D341Med (cell line): Measurements from ENCODE around the gene GATC.

ENCODE experiments used
- DNase-seq: peaks from one replicate; pipeline ENCODE4 v3.0.0; 2012; ENCODE audit warnings: low spot score

The GATC gene, protein sequence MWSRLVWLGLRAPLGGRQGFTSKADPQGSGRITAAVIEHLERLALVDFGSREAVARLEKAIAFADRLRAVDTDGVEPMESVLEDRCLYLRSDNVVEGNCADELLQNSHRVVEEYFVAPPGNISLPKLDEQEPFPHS

DNA sequence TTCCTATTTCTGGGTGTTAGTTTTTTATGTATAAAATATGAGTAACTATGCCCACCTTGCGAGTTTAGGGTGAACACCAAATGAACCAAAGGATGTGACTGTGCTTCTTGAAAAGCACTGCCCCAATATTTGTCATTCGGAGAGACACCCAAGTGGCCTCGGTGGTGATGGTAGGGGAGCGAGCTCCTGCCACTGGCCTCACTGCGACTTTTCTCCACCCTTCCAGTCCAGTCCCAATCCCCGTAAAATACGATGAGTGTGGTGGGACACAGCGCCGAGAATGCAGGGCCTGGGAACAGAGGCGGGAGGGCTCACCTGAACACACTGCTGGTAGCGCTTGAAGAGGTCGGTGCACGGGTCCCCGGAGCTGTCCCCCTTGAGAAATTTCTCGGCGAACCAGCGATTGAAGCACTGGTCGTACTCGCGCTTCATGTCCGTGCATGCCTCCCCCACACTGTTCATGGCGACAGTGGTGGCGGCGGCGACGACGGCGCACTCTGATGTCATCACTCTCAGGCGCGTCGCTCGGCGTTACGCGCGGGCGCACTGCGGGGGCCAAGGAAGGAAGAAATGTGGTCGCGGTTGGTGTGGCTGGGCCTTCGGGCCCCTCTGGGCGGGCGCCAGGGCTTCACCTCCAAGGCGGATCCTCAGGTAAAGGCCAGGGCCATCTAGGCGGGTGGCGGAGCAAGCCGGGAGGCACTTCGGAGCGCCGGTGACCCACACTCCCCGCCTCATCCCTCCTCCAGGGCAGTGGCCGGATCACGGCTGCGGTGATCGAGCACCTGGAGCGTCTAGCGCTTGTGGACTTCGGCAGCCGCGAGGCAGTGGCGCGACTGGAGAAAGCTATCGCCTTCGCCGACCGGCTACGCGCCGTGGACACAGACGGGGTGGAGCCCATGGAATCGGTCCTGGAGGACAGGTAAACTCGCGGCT lies at the start of gene GATC, which contains the start of gene TRIAP1:
Gene GATC, plus strand, starts transcription at position 534 of the 933 bp plus-strand sequence. Its CDS starts 37 bp downstream, at position 571.
Gene TRIAP1, minus strand, starts transcription at position 474 of the 933 bp plus-strand sequence. Its CDS starts 12 bp downstream, at position 462.
- peak; percentile 94 for DNase-seq

DNA sequence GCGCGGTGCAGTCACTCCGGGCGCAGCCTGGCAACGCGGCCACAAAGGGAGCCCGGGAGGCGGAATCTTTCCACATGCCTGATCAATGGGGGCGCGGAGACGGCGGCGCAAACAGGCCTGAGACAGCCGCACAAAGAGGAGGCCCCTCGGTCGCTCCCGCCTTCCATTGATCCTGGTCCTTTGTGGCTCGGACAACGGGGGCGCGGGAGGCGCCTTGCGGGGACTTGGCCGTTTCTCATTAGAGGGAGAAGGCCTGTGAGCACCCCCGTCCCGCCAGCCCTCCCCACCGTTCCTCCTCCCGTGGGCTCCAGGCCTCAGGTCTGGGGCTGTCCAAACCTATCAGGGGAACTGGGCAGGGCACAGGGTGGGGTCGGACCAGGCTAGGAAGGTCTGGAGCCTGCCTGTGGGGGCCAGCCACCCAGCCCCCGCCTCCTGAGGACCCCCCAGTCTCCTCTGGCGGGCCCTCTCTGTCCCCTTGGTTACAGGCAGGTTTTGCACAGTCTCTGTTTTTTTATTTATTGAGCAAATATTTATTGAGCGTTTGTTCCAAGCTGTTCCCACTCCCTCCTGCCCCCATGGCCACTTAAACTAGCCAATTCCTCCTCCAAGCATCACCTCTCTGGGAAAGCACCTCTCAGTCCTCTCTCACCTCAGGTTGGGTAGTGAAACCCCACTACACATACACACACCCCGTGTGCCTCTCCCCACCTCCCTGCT lies 48.3 kb upstream of the GATC start:
- DNase-seq, result no peak

DNA sequence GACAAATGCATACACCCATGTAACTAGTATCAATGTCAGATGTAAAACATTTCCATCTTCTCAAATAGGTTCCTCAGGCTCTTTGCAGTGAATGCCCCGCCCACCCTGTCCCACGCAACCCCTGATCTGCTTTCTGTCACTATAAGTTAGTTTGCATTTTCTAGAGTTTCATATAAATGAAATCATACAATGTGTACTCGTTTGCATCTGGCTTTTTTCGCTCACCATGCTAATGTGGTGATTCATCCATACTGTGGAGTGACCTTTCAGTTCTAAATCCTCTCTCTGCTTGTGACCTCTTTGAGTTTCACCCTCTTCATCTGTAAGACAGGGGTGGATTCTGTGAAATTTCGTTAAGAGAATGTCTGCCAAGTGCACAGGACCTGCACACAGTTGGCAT lies 46.7 kb upstream of the GATC start:
- DNase-seq, result no peak

DNA sequence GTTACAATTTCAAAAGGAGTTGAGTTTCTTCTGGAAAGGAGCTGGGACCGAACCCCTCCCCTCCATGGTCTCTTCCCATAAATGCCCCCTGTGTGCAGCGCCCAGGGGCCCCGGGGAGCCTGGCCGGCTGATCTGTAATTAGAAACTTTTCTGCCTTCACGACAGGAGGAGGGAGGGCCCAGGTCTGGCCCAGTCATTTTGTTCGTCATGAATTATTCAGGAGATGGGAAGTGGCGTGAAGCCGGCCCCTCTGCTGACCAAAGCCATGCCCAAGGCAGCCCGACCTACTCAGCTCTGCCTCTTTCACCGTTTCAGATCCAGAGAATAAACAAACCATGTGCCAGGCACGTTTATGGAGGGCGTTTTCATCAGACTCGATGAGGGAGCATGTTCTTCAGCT lies 44.0 kb upstream of the GATC start:
- no peak for DNase-seq

DNA sequence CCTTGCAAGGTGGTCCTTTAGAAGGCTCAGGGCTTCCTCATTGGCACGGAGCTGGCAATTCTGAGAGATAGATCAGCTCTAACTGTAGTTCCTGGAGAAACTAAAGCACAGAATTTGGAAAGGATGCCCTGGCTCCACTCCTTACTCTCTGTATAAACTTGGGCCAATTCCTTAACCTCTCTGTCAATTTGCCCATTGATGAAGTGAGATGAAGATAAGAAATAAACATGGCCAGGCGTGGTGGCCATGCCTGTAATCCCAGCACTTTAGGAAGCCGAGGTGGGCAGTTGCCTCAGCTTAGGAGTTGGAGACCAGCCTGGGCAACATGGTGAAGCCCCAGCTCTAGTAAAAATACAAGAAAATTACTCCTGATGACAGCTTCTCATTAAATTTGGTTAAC lies 42.4 kb upstream of the GATC start:
- DNase-seq, result no peak

DNA sequence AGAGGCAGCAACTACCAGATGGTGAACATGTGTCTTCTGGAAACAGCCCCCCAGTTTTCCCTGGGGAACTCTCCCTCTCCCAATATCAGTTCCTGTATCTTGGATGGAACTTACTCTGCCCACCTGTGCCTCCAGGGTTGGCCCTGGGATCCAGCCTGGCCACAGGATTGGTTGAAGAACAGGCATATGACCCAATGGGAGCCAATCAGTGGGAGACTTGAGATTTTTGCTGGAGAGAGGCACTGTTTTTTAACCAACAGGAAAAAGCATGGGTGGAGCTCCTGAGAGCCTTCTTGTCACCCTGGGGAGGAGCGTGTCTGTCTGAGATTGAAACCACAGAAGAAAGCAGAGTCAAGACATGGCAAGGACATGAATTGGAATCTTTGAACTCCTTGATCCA lies 42.0 kb upstream of the GATC start:
- DNase-seq, result no peak

DNA sequence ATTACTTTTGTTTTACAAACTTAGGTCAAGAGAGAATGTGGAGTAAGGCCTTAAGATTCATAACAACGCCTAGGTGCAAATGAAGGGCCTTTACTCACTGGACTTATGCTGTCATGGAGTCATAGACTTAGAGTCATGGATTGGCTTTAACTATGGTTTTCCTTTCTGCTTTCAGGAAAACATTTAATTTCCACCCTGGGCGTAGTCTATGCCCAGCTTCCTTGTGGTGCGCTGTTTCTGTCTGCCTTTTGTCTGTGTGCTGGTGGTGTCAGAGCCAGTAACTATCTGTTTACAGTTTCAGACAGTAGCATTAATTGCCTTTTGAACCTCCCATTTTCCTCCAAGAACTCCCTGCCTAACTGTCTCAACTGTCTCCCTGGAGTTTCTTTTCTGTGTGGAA lies 40.2 kb upstream of the GATC start:
- DNase-seq, result no peak

DNA sequence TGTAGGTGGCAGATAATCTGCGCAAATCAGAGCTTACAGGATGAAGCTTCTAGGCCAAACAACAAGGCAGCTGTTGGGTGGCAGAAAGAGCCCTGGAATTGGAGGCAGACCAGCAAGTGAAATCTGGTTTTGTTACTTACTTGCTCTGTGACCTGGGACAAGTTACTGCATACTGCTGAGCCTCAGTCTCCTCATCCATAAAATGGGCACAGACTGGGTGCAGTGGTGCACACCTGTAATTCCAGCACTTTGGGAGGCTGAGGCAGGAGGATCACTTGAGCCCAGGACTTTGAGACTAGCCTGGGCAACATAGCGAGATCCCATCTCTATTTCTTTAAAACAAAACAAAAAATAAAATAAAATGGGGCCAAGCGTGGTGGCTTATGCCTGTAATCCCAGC lies 39.7 kb upstream of the GATC start:
- DNase-seq, result no peak

DNA sequence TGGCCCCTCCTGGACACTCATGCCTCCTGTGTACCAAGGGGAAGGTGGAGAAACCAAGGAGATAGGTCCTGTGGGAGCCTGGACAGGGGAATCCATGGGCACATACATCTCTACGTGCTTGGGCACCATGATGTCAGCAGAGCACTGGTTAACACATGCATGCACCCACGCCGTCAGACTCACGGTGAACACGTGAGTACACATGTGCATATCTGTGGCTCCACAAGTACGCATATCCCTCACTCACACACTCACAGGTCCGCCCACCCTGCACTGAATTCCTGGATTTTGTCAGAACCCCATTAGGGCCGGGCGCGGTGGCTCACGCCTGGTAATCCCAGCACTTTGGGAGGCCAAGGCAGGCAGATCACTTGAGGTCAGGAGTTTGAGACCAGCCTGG lies 37.5 kb upstream of the GATC start:
- DNase-seq, result no peak

DNA sequence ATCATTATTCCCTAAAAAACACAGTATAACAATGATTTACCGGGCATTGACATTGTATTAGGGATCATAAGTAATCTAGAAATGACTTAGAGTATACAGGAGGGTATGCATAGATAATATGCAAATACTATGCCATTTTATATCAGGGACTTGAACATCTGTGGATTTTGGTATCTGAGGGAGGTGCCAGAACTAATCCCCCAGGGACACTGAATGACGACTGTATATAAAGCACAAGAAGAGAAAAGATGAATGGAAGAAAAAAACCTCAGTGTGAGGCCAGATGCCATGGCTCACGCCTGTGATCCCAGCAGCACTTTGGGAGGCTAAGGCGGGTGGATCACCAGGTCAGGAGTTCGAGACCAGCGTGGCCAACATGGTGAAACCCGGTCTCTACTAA lies 33.8 kb upstream of the GATC start:
- DNase-seq, result no peak

DNA sequence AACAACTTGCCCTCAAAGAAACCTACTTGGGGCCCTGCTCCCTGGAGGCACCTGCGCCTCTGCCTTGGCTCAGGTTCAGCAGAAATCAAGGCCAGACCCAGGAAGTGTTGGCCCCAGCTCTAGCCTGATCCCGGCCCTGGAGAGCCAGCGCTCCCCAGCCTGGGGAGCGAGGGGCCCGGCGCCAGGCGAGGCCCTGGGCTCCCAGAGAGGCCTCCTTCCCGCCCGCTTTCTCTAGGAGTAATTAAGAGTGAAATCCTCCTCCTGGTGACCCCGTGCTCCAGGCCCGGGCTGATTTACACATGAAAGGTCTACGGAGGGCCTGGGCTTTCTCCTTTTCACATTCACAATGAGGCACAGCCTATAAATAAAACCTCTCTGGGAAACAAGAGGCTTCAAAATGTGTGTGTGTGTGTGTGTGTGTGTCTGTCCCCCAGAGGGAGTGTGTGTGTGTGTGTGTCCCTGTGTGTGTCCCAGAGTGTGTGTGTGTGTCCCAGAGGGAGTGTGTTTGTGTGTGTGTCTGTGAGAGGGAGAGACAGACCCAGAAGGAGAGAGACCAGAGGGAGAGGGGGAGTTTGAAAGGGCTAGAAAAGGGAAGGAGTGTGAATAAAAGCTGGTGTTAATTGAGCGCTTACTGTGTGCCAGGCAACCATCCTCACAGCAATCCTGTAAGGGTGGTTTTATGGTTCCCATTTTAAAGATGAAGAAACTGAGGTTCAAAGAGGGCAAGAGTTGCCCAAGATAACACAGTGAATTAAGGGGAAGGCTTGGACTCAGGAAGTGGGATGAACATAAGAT lies 32.1 kb upstream of the GATC start:
- no peak for DNase-seq

DNA sequence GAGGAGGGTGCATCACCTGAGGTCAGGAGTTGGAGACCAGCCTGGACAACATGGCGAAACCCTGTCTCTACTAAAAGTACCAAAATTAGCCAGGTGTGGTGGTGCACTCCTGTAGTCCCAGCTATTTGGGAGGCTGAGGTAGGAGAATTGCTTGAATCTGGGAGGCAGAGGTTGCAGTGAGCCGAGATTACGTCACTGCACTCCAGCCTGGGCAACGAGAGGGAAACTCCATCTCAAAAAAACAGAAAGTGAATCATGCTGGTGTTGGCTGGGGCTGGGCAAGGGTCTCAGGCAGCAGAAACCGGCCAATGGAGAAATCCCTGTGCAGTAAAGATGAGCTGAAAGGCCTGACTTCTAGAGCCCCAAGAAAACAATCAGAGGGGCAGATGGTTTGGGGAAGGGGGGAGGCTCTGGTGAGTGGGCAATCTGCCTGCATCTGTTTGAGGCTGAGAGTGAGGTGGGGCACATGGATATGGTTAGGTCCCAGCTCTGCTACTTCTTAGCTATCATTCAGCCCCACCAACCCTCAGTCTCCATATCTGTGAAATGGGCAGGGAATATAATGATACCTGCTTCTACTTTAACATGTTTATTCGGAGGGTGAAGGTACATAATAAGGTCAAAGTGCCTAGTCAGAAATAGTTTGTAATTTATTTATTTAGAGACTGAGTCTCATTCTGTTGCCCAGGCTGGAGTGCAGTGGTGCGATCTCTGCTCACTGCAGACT lies 29.6 kb upstream of the GATC start:
- no peak for DNase-seq

DNA sequence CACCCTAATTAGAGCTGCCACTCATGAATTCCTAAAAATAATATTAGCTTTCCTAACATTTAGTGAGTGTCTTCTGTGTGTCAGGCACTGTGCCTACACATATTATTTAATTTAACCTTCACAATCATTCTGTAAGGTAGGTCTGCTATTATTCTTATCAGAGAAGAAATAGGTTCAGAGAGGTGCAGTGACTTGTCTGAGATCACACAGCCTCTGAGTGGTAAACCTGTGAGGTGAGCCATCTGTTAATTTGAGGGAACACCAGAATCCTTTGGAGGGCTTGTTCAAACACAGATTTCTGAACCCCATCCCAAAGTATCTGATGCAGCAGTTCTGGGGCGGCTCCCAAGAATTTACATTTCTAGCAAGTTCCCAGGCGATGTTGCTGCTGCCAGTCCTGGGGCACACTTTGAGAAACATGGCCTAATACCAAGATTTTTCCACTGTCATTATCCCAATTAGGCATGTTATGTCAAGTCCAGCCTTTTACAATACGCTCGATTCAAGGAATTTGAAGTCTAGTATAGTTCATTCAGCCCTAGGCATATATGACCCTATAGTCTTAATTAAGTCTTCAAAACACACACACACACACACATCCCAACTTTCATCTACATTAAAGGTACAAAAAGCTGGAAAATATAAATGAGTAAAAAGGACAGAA lies 28.2 kb upstream of the GATC start:
- no peak for DNase-seq

DNA sequence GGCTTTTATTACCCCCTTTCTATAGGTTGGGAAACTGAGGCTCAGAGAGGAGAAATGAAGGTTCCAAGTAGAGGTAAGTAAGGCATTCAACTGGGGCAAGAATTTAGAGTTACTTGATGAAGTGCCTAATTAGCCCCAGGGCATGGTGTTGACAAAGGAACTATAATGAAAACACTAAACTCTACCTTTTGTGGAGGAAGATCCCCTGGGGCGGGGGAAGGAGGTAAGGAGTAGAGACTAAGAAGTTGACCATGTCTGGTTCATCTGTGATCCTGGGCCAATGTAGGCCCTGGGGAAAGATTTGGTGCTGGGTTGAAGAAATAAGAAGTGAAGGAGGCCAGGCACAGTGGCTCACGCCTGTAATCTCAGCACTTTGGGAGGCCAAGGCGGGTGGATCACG lies 24.5 kb upstream of the GATC start:
- DNase-seq, result no peak

DNA sequence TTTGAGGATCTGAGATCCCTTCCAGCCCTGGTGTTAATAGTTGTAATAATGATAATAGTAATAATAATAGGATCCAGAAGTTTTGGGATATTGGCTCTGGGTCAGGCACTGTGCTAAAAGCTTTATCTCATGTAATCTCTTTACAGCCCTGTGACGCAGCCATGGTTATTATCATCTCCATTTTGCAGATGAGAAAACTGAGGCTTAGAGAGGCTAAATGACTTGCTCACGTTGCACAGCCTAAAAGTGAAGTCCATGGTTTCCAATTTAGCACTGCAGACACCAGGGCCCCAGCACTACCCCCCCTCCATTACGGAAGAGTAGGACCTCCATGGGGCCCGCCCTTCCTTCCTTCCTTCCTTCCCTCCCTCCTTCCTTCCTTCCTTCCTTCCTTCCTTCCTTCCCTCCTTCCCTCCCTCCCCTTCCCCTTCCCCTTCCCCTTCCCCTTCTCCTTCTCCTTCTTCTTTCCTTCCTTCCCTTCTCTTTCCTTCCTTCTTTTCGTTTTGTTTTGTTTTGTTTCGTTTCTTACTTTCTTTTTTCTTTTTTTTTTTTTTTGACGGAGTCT lies 23.3 kb upstream of the GATC start:
- DNase-seq, result no peak

DNA sequence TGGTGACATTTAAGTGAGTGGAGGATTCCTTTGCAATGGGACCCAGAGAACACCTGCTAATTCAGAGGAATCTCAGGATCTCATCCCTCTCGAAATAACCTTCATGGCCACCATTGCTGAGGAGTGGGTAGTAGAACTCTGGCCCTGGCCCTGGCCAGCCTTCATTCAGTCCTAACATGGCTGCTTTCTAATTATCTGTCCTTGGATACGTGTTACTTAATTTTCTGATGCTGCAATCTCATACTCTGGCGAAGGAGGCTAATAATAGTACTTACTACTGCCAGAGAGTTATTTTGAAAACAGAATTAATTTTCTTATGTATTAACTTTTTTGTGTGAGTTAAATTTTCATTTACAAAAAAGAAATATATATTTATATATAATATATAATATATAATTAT lies 20.4 kb upstream of the GATC start:
- DNase-seq, result no peak

DNA sequence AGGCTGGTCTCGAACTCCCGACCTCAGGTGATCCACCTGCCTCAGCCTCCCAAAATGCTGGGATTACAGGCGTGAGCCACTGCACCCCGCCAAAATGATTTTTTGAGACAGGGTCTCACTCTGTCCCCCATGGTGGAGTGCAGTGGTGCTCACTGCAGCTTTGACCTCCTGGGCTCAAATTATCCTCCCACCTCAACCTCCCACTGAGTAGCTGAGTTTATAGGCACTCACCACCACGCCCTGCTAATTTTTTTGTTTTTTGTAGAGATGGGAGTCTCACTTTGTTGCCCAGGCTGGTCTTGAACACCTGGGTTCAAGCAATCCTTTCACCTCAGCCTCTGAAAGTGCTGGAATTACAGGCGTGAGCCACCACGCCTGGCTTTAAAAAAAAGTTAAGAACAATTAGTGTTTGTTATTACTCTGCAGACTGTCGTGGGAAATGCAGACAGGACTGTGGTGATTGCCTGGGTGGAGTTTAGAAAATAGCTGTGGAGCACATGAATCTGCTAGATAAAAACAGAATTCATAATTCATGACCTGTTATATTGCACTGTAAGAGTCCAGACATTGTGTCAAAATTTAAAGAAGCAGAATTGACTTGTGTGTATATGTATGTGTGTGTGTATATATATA lies 17.5 kb upstream of the GATC start:
- no peak for DNase-seq

DNA sequence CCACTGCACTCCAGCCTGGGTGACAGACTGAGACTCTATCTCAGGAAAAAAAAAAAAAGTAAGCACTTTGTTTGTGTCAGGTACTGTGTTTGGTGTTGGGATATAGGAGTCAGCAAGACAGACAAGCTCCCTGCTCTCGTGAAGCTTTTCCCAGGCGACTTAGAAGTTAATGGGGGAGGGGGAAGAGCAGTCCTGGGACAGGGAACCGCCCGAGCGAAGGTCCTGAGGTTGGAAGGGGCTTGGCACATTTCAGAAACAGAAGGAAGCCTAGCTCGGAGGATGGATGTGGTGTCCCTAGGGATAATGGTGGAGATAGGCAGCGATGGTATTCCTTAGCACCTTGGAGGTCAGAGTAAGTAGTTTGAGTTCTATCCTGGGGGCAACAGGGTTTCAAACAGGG lies 16.9 kb upstream of the GATC start:
- no peak for DNase-seq

DNA sequence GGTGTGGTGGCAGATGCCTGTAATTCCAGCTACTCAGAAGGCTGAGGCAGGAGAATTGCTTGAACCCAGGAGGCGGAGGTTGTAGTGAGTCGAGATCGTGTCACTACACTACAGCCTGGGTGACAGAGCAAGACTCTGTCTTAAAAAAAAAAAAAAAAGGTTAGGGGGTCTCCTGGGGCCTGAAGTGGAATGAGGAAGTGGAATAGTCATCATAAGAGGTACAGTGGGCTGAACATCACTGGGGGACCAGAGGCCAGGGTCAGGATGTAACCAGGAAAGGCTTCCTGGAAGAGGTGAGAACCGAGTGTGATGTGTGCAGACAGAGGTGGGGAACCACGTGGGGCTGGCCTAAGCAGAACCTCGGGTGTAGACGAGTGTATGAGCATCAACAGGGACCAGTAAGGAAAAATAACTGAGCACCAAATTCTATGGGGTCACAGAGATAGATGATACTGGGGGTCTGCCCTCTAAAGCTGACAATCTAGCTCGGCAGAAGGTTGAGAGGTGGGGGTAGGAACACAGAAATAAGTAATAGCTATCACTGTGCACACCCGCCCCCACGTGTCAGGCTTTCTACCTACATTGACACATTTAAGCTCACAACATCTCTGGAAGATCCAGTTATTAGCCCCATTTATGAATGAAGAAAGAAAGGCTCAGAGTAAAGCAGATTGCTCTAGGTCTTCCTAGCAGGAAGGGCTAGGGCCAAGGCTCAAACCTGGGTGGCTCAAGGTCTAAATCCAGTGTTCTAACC lies 13.3 kb upstream of the GATC start:
- no peak for DNase-seq
